ENCODE measurements around the gene CAPZA3.
"Not testable (repeated sequence)": the region's sequence is repeated elsewhere in the genome, so short reads cannot be mapped to it uniquely, and the experiment has no call there.

The CAPZA3 gene

GRCh38 chr12:18737819-18738218 is at the start of gene CAPZA3, which contains the start of gene PLCZ1:
CAPZA3 (plus strand) TSS chr12:18738119; CDS start chr12:18738269, 150 bp downstream.
PLCZ1 (minus strand) TSS chr12:18738012; CDS start chr12:18737371, 641 bp downstream.
- no peak for DNase-seq

- DNase-seq = no peak
Observed at GRCh38 chr12:18689771-18690170, 48.1 kb upstream of the CAPZA3 start.

GRCh38 chr12:18690653-18691052 is 47.3 kb upstream of the CAPZA3 start:
- no peak for DNase-seq

- DNase-seq = not testable (repeated sequence)
Observed at GRCh38 chr12:18693986-18694385, 43.9 kb upstream of the CAPZA3 start.

- DNase-seq = no peak
Observed at GRCh38 chr12:18696971-18697602, 40.8 kb upstream of the CAPZA3 start.

GRCh38 chr12:18700271-18700670 is 37.6 kb upstream of the CAPZA3 start:
- no peak for DNase-seq

GRCh38 chr12:18703321-18703720 is 34.6 kb upstream of the CAPZA3 start:
- DNase-seq = no peak

GRCh38 chr12:18703911-18704310 is 34.0 kb upstream of the CAPZA3 start:
- DNase-seq = no peak

GRCh38 chr12:18706798-18707197 is 31.1 kb upstream of the CAPZA3 start:
- peak; percentile 2 for DNase-seq

- DNase-seq = no peak
Observed at GRCh38 chr12:18716236-18716635, 21.7 kb upstream of the CAPZA3 start.

GRCh38 chr12:18718462-18718861 is 19.5 kb upstream of the CAPZA3 start:
- no peak for DNase-seq

GRCh38 chr12:18719922-18720510 is 17.9 kb upstream of the CAPZA3 start:
- DNase-seq = no peak

- no peak for DNase-seq
Observed at GRCh38 chr12:18720690-18721089, 17.2 kb upstream of the CAPZA3 start.

- no peak for DNase-seq
Observed at GRCh38 chr12:18721452-18721851, 16.5 kb upstream of the CAPZA3 start.

GRCh38 chr12:18723752-18724151 is 14.2 kb upstream of the CAPZA3 start:
- DNase-seq = no peak

GRCh38 chr12:18731156-18731555 is 6.8 kb upstream of the CAPZA3 start:
- no peak for DNase-seq

- DNase-seq = no peak
Observed at GRCh38 chr12:18747895-18748294, 10.0 kb downstream of the CAPZA3 start.

GRCh38 chr12:18749386-18749957 is 11.6 kb downstream of the CAPZA3 start:
- DNase-seq = no peak

GRCh38 chr12:18750085-18750484 is 12.2 kb downstream of the CAPZA3 start:
- DNase-seq = no peak

GRCh38 chr12:18751866-18752265 is 13.9 kb downstream of the CAPZA3 start:
- DNase-seq = no peak

GRCh38 chr12:18752280-18752920 is 14.5 kb downstream of the CAPZA3 start:
- no peak for DNase-seq

GRCh38 chr12:18752947-18753346 is 15.0 kb downstream of the CAPZA3 start:
- no peak for DNase-seq

GRCh38 chr12:18753481-18754123 is 15.7 kb downstream of the CAPZA3 start:
- DNase-seq = no peak

Data from NCI-H146 (cell line).